Neuronal stem cell (in vitro differentiated cells): ENCODE results near the gene KLF11.
A peak's percentile ranks its signal among the peaks of the same experiment; 100 is the strongest.

Experiments
- DNase-seq: peaks from one replicate; pipeline ENCODE4 v3.0.0-alpha.2; 2013; ENCODE audit warnings: low spot score
- H2AFZ ChIP-seq: one replicate; pipeline ENCODE4 v1.6.1; 2013; ENCODE audit warnings: mild to moderate bottlenecking, low read length, inconsistent platforms
- H2AK5ac ChIP-seq: 2 replicates; pipeline ENCODE4 v1.6.1; 2013; ENCODE audit warnings: low read depth, mild to moderate bottlenecking, inconsistent platforms, low read length, moderate library complexity, mixed read lengths
- H2BK120ac ChIP-seq: 2 replicates; pipeline ENCODE4 v1.6.1; 2013; ENCODE audit warnings: low read depth, mild to moderate bottlenecking, inconsistent platforms, low read length, moderate library complexity, mixed read lengths
- H2BK12ac ChIP-seq: one replicate; pipeline ENCODE4 v1.6.1; 2013; ENCODE audit warnings: low read length, inconsistent platforms
- H2BK15ac ChIP-seq: 2 replicates; pipeline ENCODE4 v1.6.1; 2013; ENCODE audit warnings: mild to moderate bottlenecking, low read length, inconsistent platforms, mixed read lengths
- H2BK5ac ChIP-seq: one replicate; pipeline ENCODE4 v1.6.1; 2013; ENCODE audit warnings: inconsistent platforms, mild to moderate bottlenecking, low read length, moderate library complexity
- H3K14ac ChIP-seq: one replicate; pipeline ENCODE4 v1.6.1; 2013; ENCODE audit warnings: low read length, inconsistent platforms
- H3K18ac ChIP-seq: 2 replicates; pipeline ENCODE4 v1.6.1; 2013; ENCODE audit warnings: low read length, inconsistent platforms
- H3K23ac ChIP-seq: 2 replicates; pipeline ENCODE4 v1.6.1; 2013; ENCODE audit warnings: low read depth, mild to moderate bottlenecking, mixed read lengths, low read length, inconsistent platforms; ENCODE audit not compliant: poor library complexity
- H3K27ac ChIP-seq: replicated peaks from 3 replicates; pipeline ENCODE4 v1.5.1; 2013; ENCODE audit warnings: low read length, inconsistent platforms
- H3K27me3 ChIP-seq, 3 experiments: 2 replicates each; pipeline ENCODE4 v1.6.1; 2013; ENCODE audit warnings: low read length in 3 of 3, mild to moderate bottlenecking in 2 of 3, inconsistent platforms in 1 of 3, low read depth in 1 of 3, mixed read lengths in 1 of 3, moderate library complexity in 1 of 3; ENCODE audit not compliant: control insufficient read depth in 3 of 3, insufficient read depth in 3 of 3
- H3K36me3 ChIP-seq, 2 donors: replicated peaks in 1 of 2; 2 replicates each; pipeline ENCODE4 v1.6.1; 2013; ENCODE audit warnings: low read length in 2 of 2; ENCODE audit not compliant: control insufficient read depth in 2 of 2, insufficient read depth in 2 of 2
- H3K4ac ChIP-seq: 2 replicates; pipeline ENCODE4 v1.6.1; 2013; ENCODE audit warnings: inconsistent platforms, mild to moderate bottlenecking, low read length, moderate library complexity
- H3K4me1 ChIP-seq, 2 donors: 1 replicate in 1 of 2; 2 replicates in 1 of 2; pipeline ENCODE4 v1.6.1; 2013; ENCODE audit warnings: low read length in 2 of 2, low read depth in 1 of 2; ENCODE audit not compliant: control insufficient read depth in 2 of 2, insufficient read depth in 1 of 2
- H3K4me2 ChIP-seq: one replicate; pipeline ENCODE4 v1.6.1; 2013; ENCODE audit warnings: mild to moderate bottlenecking, low read length, inconsistent platforms; ENCODE audit not compliant: insufficient read depth, poor library complexity, severe bottlenecking
- H3K4me3 ChIP-seq, 2 donors: 2 replicates each; pipeline ENCODE4 v1.5.1; 2013; ENCODE audit warnings: low read length in 2 of 2, mild to moderate bottlenecking in 2 of 2, inconsistent platforms in 1 of 2, moderate library complexity in 1 of 2
- H3K79me1 ChIP-seq: one replicate; pipeline ENCODE4 v1.6.1; 2013; ENCODE audit warnings: low read depth, mild to moderate bottlenecking, inconsistent platforms, low read length, moderate library complexity
- H3K9ac ChIP-seq: one replicate; pipeline ENCODE4 v1.6.1; 2013; ENCODE audit warnings: mild to moderate bottlenecking, low read depth, low read length, inconsistent platforms; ENCODE audit not compliant: poor library complexity
- H3K9me3 ChIP-seq, 2 donors: replicated peaks in 1 of 2; 2 replicates each; pipeline versions ENCODE3 to v1.6.1; 2013; ENCODE audit warnings: low read length in 2 of 2, mild to moderate bottlenecking in 2 of 2, inconsistent platforms in 1 of 2, low read depth in 1 of 2, mixed read lengths in 1 of 2, moderate library complexity in 1 of 2; ENCODE audit not compliant: control insufficient read depth in 2 of 2, insufficient read depth in 1 of 2
- H4K8ac ChIP-seq: one replicate; pipeline ENCODE4 v1.6.1; 2013; ENCODE audit warnings: low read depth, mild to moderate bottlenecking, inconsistent platforms, low read length, moderate library complexity
- H4K91ac ChIP-seq: one replicate; pipeline ENCODE4 v1.6.1; 2013; ENCODE audit warnings: low read length, low read depth, mild to moderate bottlenecking, inconsistent platforms; ENCODE audit not compliant: poor library complexity
- WGBS, 2 donors: extraction: QIAGEN DNeasy Blood & Tissue Kit; methylation state at CpG; one replicate each; pipeline ENCODE4 v1.1.7; 2013; ENCODE audit warnings: missing lambda C conversion rate in 2 of 2, mixed read lengths in 1 of 2; ENCODE audit not compliant: insufficient read length in 2 of 2, insufficient replicate concordance in 1 of 2; ENCODE audit errors: extremely low coverage in 2 of 2; 5-methylcytosine and 5-hydroxymethylcytosine counted together

KLF11 gene

GRCh38 chr2:10007435-10007834 is 35.9 kb upstream of the KLF11 start:
- no peak overlapping the region for H2BK15ac ChIP-seq
- H3K4me1 ChIP-seq: peaks cover 5 to 13% of the 10 kb centered on the region in 2 donors
- H2BK5ac ChIP-seq: no peak overlapping the region
- H3K9me3 ChIP-seq: peaks cover 0 to 2% of the 10 kb centered on the region in 2 donors
- no peak overlapping the region for H2BK120ac ChIP-seq
- no peaks in the 10 kb centered on the region for H3K36me3 ChIP-seq
- no peak for DNase-seq
- no peak overlapping the region for H3K4me2 ChIP-seq
- no peak overlapping the region for H3K27ac ChIP-seq
- H3K9ac ChIP-seq: no peak overlapping the region
- no peak overlapping the region for H3K4ac ChIP-seq
- no peak overlapping the region for H2AK5ac ChIP-seq
- no peak overlapping the region for H3K14ac ChIP-seq
- H3K27me3 ChIP-seq: peaks cover 0 to 1% (median 0%) of the 10 kb centered on the region in 3 experiments
- H3K18ac ChIP-seq: no peak overlapping the region
- H2AFZ ChIP-seq: peak overlapping the region; percentile 5
- peaks cover 4% of the 10 kb centered on the region for H3K79me1 ChIP-seq
- WGBS, 2 donors: no CpG with 5 or more reads among the region's 9 CpGs
- H2BK12ac ChIP-seq: no peak overlapping the region
- no peak overlapping the region for H3K23ac ChIP-seq
- no peak overlapping the region for H4K91ac ChIP-seq
- no peak overlapping the region for H3K4me3 ChIP-seq
- H4K8ac ChIP-seq: no peak overlapping the region

DNA sequence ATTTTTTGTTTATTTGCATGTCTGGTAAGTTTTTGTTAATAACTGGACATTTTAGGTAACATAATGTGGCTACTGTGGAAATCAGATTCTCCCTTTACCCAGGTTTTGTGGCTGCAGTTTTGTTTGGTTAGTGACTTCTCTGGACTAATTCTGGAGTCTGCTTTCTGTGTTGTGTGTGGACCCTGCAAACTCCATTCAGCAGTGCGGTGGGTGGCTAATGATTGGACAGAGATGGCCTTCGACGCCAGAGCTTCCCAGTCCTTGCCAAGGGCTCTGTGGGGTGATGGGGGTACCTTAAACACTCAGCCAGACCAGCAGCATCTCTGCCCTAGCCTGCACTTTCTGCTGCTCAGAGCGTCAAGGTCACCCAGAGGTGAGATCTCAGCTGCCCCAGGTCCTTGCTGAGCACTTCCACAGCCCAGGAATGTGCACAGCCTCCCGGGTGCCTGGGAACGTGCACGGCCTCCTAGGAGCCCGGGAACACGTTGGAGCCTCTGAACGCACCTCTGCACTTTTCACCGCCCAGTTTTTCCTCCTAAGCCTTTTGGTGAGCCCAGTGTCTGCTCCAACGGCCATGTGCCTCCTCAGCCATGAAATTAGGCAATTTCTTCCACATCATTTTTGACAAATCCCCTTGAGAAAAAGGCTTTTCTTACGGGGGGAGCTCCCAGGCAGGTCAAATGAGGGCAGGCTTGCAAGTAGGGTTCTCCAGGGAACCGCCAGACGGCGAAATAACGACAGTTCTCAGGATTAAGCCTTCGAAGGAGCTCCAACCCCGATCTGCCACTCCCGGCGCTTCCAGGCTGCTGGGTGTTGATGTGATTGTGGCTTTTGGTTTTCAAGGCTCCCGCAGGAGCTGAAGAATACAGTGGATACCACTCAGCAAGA is 35.2 kb upstream of the KLF11 start:
- Histone ChIP-seq H2BK120ac (no peak overlapping the region), H4K8ac (no peak overlapping the region), H3K18ac (peak overlapping the region; percentile 23), H2AFZ (no peak overlapping the region), H3K4me1 (peaks cover 5 to 13% of the 10 kb centered on the region in 2 donors), H3K23ac (no peak overlapping the region), H3K36me3 (no peaks in the 10 kb centered on the region), H3K4me3 (no peak overlapping the region), H2BK5ac (no peak overlapping the region), H2BK15ac (no peak overlapping the region), H3K79me1 (peaks cover 5% of the 10 kb centered on the region), H4K91ac (no peak overlapping the region), H3K14ac (no peak overlapping the region), H3K9ac (no peak overlapping the region), H3K4ac (no peak overlapping the region), H3K4me2 (no peak overlapping the region), H3K27ac (no peak overlapping the region), H3K9me3 (peaks cover 1 to 2% of the 10 kb centered on the region in 2 donors), H3K27me3 (peaks cover 0 to 1% (median 0%) of the 10 kb centered on the region in 3 experiments), H2AK5ac (no peak overlapping the region), H2BK12ac (no peak overlapping the region)
- DNase-seq: no peak
- WGBS, 2 donors: no CpG with 5 or more reads among the region's 22 CpGs

- Histone ChIP-seq H3K4me3 (no peak overlapping the region), H3K36me3 (no peaks in the 10 kb centered on the region), H3K14ac (no peak overlapping the region), H3K27ac (no peak overlapping the region), H3K4me1 (peaks cover 5 to 13% of the 10 kb centered on the region in 2 donors), H2AK5ac (no peak overlapping the region), H3K9me3 (peaks cover 1 to 2% of the 10 kb centered on the region in 2 donors), H4K91ac (no peak overlapping the region), H4K8ac (no peak overlapping the region), H2BK5ac (no peak overlapping the region), H3K27me3 (peaks cover 0 to 1% (median 0%) of the 10 kb centered on the region in 3 experiments), H2BK12ac (no peak overlapping the region), H2AFZ (no peak overlapping the region), H3K4me2 (no peak overlapping the region), H3K79me1 (peaks cover 7% of the 10 kb centered on the region), H3K4ac (no peak overlapping the region), H2BK120ac (no peak overlapping the region), H3K9ac (no peak overlapping the region), H3K23ac (no peak overlapping the region), H3K18ac (no peak overlapping the region), H2BK15ac (no peak overlapping the region)
- WGBS, 2 donors: no CpG with 5 or more reads among the region's 9 CpGs
- DNase-seq: no peak
Measured at GRCh38 chr2:10008809-10009176, 34.6 kb upstream of the KLF11 start.

- Histone ChIP-seq H3K23ac (peak overlapping the region; percentile 25), H2AK5ac (peak overlapping the region; percentile 86), H3K4ac (no peak overlapping the region), H4K8ac (peak overlapping the region; percentile 48), H2BK12ac (peak overlapping the region; percentile 97), H4K91ac (no peak overlapping the region), H3K4me3 (no peak overlapping the region), H2AFZ (peak overlapping the region; percentile 21), H2BK120ac (no peak overlapping the region), H3K27me3 (peaks cover 0 to 1% (median 0%) of the 10 kb centered on the region in 3 experiments), H3K4me1 (peaks cover 5 to 13% of the 10 kb centered on the region in 2 donors), H3K27ac (no peak overlapping the region), H3K9me3 (peaks cover 1 to 2% of the 10 kb centered on the region in 2 donors), H3K79me1 (peaks cover 8% of the 10 kb centered on the region), H3K14ac (no peak overlapping the region), H3K18ac (peak overlapping the region; percentile 89), H2BK5ac (peak overlapping the region; percentile 54), H2BK15ac (no peak overlapping the region), H3K4me2 (no peak overlapping the region), H3K36me3 (no peaks in the 10 kb centered on the region), H3K9ac (no peak overlapping the region)
- WGBS, 2 donors: no CpG with 5 or more reads among the region's 19 CpGs
- DNase-seq: no peak
Measured at GRCh38 chr2:10009271-10009810, 34.0 kb upstream of the KLF11 start.
